GM18907 (cell line): ENCODE data around the gene CABCOCO1.

Experiments used
- ATAC-seq: cut with Tn5 transposase; IDR thresholded peaks from one replicate; pipeline ENCODE4 v1.9.1; 2021; ENCODE audit warnings: mild to moderate bottlenecking, moderate library complexity; ENCODE audit not compliant: unreplicated experiment

CABCOCO1 gene, protein sequence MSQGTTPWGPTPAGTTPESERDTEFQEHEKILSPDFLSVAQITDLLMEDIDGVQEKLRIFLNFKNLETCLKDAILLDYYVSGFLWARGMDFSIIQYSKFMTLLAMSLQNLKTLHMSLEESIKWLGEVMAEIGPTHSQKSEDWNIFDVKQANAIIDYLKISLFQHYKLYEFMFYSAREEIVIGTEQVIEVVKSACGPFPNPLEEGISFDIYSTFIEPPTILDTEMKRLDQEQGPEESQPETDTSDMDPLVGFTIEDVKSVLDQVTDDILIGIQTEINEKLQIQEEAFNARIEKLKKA

DNA sequence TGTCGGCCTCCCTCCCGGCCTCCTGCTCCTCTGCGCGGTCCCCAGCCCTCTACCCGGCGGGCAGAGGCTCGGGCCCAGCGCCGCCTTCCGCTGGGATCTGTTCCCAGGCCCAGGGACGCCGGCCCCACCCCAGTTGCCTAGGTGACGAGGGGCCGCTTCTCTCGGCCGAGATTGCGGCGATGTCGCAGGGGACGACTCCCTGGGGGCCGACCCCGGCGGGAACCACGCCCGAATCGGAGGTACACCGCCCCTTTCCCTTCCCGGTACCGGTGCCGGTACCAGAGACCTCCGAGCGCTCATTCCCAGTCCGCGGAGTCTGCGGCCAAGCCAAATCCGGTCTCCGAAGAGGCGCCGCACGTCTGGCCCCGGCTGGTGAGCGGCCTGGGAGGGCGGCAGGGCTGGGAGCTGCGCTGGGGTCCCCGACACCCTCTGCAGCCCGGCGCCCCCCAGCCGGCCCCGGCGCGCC lies at the start of gene CABCOCO1:
CABCOCO1 (plus strand) TSS at position 136 of the 466 bp plus-strand sequence; CDS start at position 180, 44 bp downstream.
- ATAC-seq = no peak

- no peak for ATAC-seq
Measured at GRCh38 chr10:61613665-61614064, 49.1 kb upstream of the CABCOCO1 start.

- no peak for ATAC-seq
Measured at GRCh38 chr10:61616611-61617010, 46.1 kb upstream of the CABCOCO1 start.

DNA sequence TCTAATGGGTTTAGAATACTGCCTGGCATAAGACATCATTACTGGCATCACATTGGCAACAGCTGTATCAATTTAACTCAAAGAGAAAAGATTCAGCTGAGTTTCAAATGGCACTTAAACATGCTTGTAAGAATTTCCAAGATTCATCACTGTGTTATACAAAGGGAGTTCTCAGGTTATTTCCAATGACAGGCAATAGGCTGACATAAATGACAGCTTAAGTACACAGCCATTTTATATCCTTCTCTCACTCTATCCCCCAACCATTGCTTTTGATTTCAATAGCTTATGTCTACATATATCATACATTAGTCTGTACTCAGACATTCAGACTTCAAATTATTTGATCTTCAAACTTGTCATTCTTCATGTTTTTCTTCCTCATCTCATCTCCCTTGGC lies 45.5 kb upstream of the CABCOCO1 start:
- ATAC-seq = no peak

DNA sequence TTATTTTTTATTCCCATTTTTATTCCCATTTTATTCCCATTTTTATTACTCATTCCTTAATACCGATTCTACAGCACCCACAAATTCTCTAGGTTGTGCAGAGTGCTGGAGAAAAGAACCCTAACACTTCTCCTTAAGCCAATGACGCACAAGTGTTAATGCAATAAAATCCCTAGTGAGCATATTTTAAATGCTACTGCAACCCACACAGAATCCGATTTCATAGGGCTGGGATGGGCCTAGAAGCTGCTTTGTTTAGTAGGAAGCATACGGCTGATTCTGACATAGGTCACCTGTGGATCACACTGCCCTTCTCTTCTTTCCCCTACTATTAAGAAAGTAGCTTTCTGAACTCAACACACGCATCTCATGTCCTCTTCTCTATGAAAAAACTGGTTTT lies 45.1 kb upstream of the CABCOCO1 start:
- no peak for ATAC-seq

DNA sequence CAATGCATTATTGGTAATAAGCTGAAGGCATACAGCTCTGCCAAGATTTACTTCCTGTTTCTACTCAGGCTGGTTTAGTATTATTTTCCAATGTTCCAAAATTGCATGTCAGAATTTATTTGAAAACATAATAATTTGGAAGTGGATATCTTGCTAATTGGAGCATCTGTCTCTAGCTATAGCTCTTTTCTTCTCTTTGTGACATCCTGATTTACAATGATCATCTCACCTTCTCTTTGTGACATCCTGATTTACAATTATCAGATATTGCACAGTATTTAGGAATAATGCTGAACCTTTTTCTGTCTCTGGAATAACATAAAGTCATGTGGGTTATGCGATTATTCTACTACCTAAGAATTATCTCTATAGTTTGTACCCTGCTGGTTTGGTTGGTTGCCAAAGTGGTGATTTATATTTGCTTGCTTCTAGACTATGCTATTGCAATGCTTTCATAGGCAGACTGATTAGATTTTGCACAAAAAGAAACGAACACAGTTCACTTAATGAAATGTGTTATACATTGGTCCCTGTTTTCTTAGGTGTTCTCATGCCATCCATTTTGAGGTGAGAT lies 44.3 kb upstream of the CABCOCO1 start:
- no peak for ATAC-seq

- ATAC-seq = no peak
Measured at GRCh38 chr10:61620506-61620905, 42.2 kb upstream of the CABCOCO1 start.

DNA sequence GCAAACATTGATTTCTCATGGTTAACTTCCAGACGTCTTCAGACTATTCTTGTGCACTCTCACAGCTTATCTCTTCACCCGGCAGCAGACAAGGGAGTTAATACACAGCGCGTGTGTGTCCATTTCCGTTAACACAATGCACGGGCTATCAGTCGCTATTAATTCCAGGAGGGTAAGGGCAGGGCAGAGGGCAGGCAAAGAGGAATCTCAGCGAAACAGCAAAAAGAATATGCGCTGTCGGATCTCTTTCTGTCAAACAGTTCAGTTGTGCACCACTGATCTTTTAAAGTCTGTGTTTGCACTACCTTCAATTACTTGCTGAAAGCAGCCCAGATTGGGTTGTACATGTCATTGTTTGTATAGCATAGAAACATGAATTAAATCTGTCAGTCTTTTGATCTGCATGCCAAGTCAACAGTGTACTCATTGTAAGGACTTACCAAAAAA lies 41.1 kb upstream of the CABCOCO1 start:
- no peak for ATAC-seq

DNA sequence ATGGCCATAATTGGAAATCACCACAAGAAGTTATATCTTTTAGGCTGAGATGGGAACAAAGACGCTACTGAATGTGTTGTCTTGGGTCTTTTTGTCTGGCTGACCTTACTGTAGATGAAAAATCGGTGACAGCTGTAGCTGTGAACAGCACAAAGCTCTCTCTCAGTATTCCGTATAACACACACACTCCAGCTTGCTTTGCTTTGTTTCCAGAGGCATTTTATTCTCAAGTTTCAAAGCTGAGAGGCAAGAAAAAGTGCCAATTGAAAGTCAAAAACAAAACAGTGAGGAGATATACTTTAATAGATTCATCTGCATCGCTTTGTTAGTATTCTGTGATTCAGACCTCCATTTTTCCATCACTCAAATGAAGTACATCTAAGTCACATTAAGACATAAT lies 39.6 kb upstream of the CABCOCO1 start:
- ATAC-seq = no peak

GRCh38 chr10:61626209-61626608 lies 36.5 kb upstream of the CABCOCO1 start:
- no peak for ATAC-seq

- no peak for ATAC-seq
Measured at GRCh38 chr10:61627266-61627665, 35.5 kb upstream of the CABCOCO1 start.

GRCh38 chr10:61628151-61628874 lies 34.4 kb upstream of the CABCOCO1 start:
- ATAC-seq = no peak

DNA sequence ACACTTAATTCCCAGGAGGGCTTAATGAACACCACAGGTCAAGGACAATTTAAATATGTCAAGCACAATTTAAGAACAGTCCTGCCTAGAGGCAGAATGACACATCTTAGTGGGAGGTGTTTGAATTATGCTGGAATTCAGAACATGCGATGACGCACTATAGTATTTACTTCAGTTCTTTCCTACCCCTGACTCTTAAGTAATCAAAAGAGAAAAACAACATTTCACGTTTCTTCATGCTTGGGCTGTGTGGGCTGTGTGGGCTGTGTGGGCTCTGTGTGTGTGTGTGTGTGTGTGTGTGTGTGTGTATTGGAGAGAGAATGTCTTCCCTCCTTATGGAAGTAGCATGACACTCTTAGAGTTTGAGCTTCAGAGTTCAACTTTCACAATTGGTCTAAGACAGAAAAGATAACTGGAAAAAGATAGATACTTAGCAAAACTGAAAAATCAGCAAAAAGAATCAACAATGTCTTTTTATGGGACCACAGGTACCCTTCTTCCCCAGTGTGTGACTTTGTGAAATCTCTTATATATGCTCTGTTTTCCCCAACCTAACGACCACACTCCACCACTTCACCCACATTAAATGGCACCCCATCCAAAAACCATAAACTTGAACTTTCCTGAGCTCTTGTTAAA lies 33.7 kb upstream of the CABCOCO1 start:
- ATAC-seq = no peak

DNA sequence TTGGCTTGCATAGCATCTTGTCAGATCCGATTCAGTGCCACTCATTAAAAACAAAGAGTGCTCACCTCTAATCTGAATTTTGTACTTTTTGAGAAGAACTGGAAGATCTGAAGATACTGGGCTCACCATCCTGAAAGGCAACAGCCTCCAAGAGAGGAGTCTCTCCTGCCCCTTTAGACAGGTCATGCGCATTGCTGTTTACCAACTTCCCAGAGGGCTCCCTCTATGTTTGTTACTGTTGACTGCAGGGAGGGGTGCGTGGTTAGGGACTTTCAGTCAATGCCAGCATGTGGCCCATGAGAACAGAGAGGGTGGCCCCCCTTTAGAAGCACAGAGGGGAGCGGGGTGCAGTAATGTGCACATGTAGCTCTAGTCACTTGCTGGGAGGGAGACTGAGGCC lies 33.2 kb upstream of the CABCOCO1 start:
- ATAC-seq = no peak

DNA sequence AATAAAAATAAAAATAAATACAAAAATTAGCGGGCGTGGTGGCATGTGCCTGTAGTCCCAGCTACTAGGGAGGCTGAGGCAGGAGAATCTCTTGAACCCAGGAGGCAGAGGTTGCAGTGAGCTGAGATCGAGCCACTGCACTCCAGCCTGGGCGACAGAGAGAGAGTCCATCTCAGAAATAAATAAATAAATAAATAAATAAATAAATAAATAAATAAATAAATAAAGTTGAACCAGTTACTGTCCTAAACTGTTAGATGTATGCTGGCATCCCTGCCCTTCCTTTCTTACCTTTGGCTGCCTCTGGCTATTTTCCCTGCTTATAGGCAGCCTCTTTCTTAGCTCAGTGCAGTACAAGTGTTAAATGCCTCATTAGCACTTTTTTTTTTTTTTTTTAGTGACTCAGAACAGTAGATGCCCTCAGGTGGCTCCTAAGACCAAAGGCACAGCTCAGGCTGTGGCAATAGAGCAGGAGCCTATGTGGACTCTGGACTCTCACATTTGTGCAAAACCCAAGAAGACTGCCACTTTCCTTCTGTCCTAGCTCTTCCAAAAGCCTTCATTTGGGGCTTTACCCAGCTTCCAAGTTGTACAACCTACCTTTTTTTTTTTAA lies 30.6 kb upstream of the CABCOCO1 start:
- ATAC-seq = no peak

DNA sequence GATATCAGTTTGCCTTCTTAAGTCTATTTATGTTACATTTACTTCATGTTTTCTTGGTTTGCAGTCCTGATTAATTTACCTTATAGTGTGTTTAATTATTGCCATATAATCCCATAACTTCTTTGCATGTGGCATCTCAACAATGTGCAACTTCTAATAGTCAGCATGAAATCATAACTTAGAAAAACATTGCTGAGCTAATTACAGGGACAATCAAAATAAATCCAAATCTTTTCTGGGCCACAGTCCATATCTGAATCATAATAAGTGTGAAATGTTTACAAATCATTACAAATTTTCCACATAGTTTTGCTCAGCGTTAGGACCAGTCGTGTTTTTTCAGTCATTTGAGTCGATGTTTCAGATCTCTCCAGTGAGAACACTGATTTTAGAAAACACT lies 29.1 kb upstream of the CABCOCO1 start:
- ATAC-seq = no peak

DNA sequence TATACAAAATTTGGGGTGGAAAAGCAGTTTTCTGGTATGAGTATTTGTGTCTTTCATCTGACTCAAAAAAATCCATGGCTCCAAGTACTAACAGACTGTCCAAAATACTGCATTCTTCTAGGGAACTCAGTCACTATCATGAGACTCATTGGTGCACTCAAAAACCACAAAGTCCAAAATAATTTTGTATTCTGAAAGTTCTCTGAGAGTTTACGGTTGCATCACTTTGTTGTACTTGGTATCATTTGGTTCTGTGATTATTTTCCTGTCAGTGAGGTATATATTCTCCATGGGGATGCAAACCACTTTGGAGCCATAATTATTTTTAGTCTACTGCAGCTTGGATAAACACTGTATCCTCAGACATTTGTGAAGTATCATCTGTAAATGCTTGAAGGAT lies 28.0 kb upstream of the CABCOCO1 start:
- ATAC-seq = no peak

GRCh38 chr10:61635471-61635870 lies 27.3 kb upstream of the CABCOCO1 start:
- ATAC-seq = no peak

DNA sequence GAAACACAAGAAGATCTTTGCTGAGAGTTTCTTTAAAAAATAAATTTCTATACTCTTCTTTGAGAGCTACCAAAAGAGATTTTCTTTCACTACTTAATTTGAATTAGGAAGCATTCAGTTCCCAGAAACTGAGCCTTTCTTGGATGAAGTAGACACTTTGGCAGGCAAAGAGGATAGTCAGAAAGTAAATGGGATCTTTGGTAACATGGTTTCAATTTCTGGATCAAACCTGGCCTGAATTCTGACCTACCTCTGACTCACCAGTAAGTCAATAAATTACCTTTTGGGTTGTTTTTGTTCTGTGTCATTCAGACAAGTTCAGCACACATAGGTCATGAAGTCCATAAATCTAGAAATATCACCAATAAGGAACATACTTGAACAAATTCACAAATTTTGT lies 26.8 kb upstream of the CABCOCO1 start:
- ATAC-seq = no peak

- no peak for ATAC-seq
Measured at GRCh38 chr10:61639952-61640351, 22.8 kb upstream of the CABCOCO1 start.

DNA sequence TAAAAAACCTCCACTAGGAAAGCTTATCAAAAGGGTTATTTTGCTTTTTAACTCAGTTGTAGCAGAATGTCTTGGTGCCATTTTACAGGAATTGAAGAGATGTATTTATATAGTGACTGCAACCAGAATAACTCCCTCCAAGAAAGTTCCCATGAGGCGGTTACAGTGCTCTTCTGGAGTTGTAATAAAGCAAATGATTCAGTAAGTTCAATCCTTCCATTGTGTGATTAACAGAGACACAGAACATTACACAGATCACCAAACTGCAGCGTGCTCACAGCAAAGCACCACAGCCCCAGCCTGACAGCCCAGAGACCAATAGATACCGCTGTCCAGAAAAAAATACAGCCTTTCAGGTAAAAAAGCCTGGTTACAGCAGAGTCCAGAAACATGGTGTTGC lies 21.9 kb upstream of the CABCOCO1 start:
- no peak for ATAC-seq
